Uterus (tissue), 4 donors: Measurements from ENCODE around the gene TRIM66. TPM values are rescaled to one million over a fixed set of nuclear protein-coding genes. Genes with fewer than 3 reads are reported as not detected.

Experiments used
- DNase-seq, 2 donors: peaks; one replicate each; pipeline ENCODE4 v3.0.0-alpha.2; 2019 to 2020
- H3K27ac ChIP-seq, 2 donors: fragments of 200-600 bp; sonication (generic); 1 replicate in 1 of 2; 2 replicates in 1 of 2; pipeline ENCODE4 v1.5.1; 2016 to 2018
- H3K27me3 ChIP-seq, 2 donors: fragments of 200-600 bp; sonication (generic); one replicate each; pipeline ENCODE4 v1.5.1; 2018 to 2019; ENCODE audit warnings: control low read depth in 1 of 2
- H3K36me3 ChIP-seq, 2 donors: fragments of 200-600 bp; sonication (generic); one replicate each; pipeline ENCODE4 v1.5.1; 2019; ENCODE audit warnings: control low read depth in 1 of 2
- H3K4me1 ChIP-seq, 2 donors: fragments of 200-600 bp; sonication (generic); one replicate each; pipeline ENCODE4 v1.5.1; 2018 to 2019; ENCODE audit warnings: control low read depth in 1 of 2
- H3K4me3 ChIP-seq, 2 donors: fragments of 200-600 bp; sonication (generic); 1 replicate in 1 of 2; 2 replicates in 1 of 2; pipeline ENCODE4 v1.5.1; 2018 to 2019; ENCODE audit warnings: mild to moderate bottlenecking in 1 of 2
- H3K9me3 ChIP-seq, 2 donors: fragments of 200-600 bp; sonication (generic); one replicate each; pipeline ENCODE4 v1.5.1; 2019; ENCODE audit warnings: control low read depth in 1 of 2
- CTCF ChIP-seq, 4 experiments: fragments of 200-600 bp in 2 of 4; fragments of 450-650 bp in 2 of 4; sonication (generic) in 2 of 4; IDR thresholded peaks; one replicate each; pipeline ENCODE4 v1.5.1; 2016 to 2019; ENCODE audit warnings: antibody characterized with exemption in 4 of 4, mild to moderate bottlenecking in 2 of 4, moderate library complexity in 1 of 4
- POLR2A ChIP-seq, 2 donors: fragments of 450-650 bp; IDR thresholded peaks; one replicate each; pipeline ENCODE4 v1.6.1; 2016; ENCODE audit warnings: antibody characterized with exemption in 2 of 2, mild to moderate bottlenecking in 1 of 2, moderate library complexity in 1 of 2
- intact Hi-C: fragments of 100-400 bp; cut with DNase I; formaldehyde crosslinking; loops from one replicate; pipeline ENCODE4 v1.15.1; 2023; ENCODE audit warnings: low total_unique reads
- total RNA-seq, 4 donors: library from RNA; depleted of rRNA in 3 of 4; stranded (reverse); fragments of >200 nt in 3 of 4; gene quantifications; one replicate each; pipeline versions ENCODE4 v1.1.0 to v1.2.4, GENCODE V29; 2014 to 2023
- donor health status: DM: yes; HTN: yes; CAD: no.

TRIM66 gene
- total RNA-seq, 4 donors from 2014 or later, result 7.4 to 18.2 (median 10.5) TPM

- DNase-seq, result no peak
- H3K27me3 ChIP-seq, result no peaks in the 10 kb centered on the region
- H3K4me1 ChIP-seq, result peaks cover 0 to 11% of the 10 kb centered on the region in 2 donors
- intact Hi-C loops, result no loop called here
- H3K9me3 ChIP-seq, result no peaks in the 10 kb centered on the region
- no peak overlapping the region for H3K27ac ChIP-seq
- no peak overlapping the region for H3K4me3 ChIP-seq
- TF ChIP-seq CTCF (IDR thresholded peaks at IDR 0.05), result no peak
- no peak for TF ChIP-seq POLR2A (IDR thresholded peaks at IDR 0.05)
- H3K36me3 ChIP-seq, result no peaks in the 10 kb centered on the region
These were observed 8.2 kb upstream of the TRIM66 start for GRCh38 chr11:8690374-8691342.

- TF ChIP-seq CTCF (IDR thresholded peaks at IDR 0.05), result no peak
- TF ChIP-seq POLR2A (IDR thresholded peaks at IDR 0.05), result no peak
- DNase-seq, result no peak
- intact Hi-C loops, result loop anchor here (10.0 kb wide), 1 partner anchor 125 kb away; a partner anchor contains a TSS
- H3K9me3 ChIP-seq, result no peaks in the 10 kb centered on the region
- H3K4me1 ChIP-seq, result peaks cover 0 to 11% of the 10 kb centered on the region in 2 donors
- no peaks in the 10 kb centered on the region for H3K36me3 ChIP-seq
- peak overlapping the region; percentile 78 to 84 for H3K27ac ChIP-seq
- H3K27me3 ChIP-seq, result no peaks in the 10 kb centered on the region
- no peak overlapping the region for H3K4me3 ChIP-seq
These were observed 7.3 kb upstream of the TRIM66 start for GRCh38 chr11:8689726-8690255.

GRCh38 chr11:8688414-8689362 is 6.2 kb upstream of the TRIM66 start:
- Histone ChIP-seq H3K27ac (peak overlapping the region; percentile 78 to 84), H3K36me3 (no peaks in the 10 kb centered on the region), H3K9me3 (no peaks in the 10 kb centered on the region), H3K27me3 (no peaks in the 10 kb centered on the region), H3K4me3 (peak overlapping the region; percentile 47 to 53), H3K4me1 (peaks cover 0 to 19% of the 10 kb centered on the region in 2 donors)
- peak; percentile 94 to 96 for DNase-seq
- intact Hi-C loops, result loop anchor here (10.0 kb wide), 1 partner anchor 126 kb away; a partner anchor contains a TSS
- TF ChIP-seq POLR2A (IDR thresholded peaks at IDR 0.05), result peak in 1 of 2 donors; percentile 53
- peak in 3 of 4 experiments; percentile 25 to 44 (median 32) for TF ChIP-seq CTCF (IDR thresholded peaks at IDR 0.05)

- Histone ChIP-seq H3K36me3 (no peaks in the 10 kb centered on the region), H3K4me1 (peaks cover 0 to 18% of the 10 kb centered on the region in 2 donors), H3K27ac (no peak overlapping the region), H3K27me3 (no peaks in the 10 kb centered on the region), H3K9me3 (no peaks in the 10 kb centered on the region), H3K4me3 (no peak overlapping the region)
- no peak for TF ChIP-seq POLR2A (IDR thresholded peaks at IDR 0.05)
- TF ChIP-seq CTCF (IDR thresholded peaks at IDR 0.05), result no peak
- intact Hi-C loops, result loop anchor here (10.0 kb wide), 1 partner anchor 128 kb away; a partner anchor contains a TSS
- no peak for DNase-seq
These were observed 3.9 kb upstream of the TRIM66 start for GRCh38 chr11:8686325-8686724.
